Measurements from ENCODE around the gene PTPRU.

PTPRU gene

GRCh38 chr1:29280409-29281131 lies 44.2 kb downstream of the PTPRU start:
- TF ChIP-seq GATA3 (IDR thresholded peaks at IDR 0.05; ENCODE audit: low read depth, low read length), result no peak
- TF ChIP-seq GATA2 (IDR thresholded peaks at IDR 0.05; ENCODE audit: low read depth, low read length), result no peak

- TF ChIP-seq GATA3 (IDR thresholded peaks at IDR 0.05; ENCODE audit: low read depth, low read length) (no peak), GATA2 (IDR thresholded peaks at IDR 0.05; ENCODE audit: low read depth, low read length) (no peak)
Observed at GRCh38 chr1:29281571-29281970, 45.2 kb downstream of the PTPRU start.

DNA sequence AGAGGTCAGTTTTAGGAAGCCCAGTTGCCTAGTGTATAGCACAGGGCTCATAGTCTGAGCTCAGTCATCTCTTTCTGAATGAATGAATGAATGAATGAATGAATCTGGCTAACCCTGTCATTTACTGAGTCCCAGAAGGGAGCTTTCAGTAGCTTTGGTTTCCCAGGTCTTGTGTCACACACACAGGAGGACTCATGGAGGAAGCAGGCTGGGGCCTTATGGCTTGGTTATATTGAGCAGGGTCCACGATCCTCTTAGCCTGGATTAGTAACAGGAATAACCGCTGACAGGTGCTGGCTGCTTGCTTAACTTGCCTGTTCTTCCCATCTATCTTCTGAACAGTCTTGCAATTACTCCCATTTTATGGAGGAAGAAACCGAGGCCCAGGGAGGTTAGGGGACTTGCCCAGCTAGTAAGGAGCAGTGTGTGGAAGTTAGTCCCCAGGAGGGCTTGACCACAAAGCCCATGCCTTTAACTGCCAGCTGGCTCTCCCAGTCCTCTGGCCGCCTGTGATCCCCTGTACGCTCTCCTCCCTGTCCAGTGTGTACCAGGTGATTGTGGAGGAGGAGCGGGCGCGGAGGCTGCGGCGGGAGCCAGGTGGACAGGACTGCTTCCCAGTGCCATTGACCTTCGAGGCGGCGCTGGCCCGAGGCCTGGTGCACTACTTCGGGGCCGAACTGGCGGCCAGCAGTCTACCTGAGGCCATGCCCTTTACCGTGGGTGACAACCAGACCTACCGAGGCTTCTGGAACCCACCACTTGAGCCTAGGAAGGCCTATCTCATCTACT lies 46.0 kb downstream of the PTPRU start:
- TF ChIP-seq GATA2 (IDR thresholded peaks at IDR 0.05; ENCODE audit: low read depth, low read length) (no peak), GATA3 (IDR thresholded peaks at IDR 0.05; ENCODE audit: low read depth, low read length) (no peak)

GRCh38 chr1:29282924-29283803 lies 46.8 kb downstream of the PTPRU start:
- TF ChIP-seq GATA2 (IDR thresholded peaks at IDR 0.05; ENCODE audit: low read depth, low read length), result no peak
- TF ChIP-seq GATA3 (IDR thresholded peaks at IDR 0.05; ENCODE audit: low read depth, low read length), result no peak

GRCh38 chr1:29283804-29284195 lies 47.5 kb downstream of the PTPRU start:
- TF ChIP-seq GATA2 (IDR thresholded peaks at IDR 0.05; ENCODE audit: low read depth, low read length) (no peak), GATA3 (IDR thresholded peaks at IDR 0.05; ENCODE audit: low read depth, low read length) (no peak)

- no peak for TF ChIP-seq GATA3 (IDR thresholded peaks at IDR 0.05; ENCODE audit: low read depth, low read length)
- no peak for TF ChIP-seq GATA2 (IDR thresholded peaks at IDR 0.05; ENCODE audit: low read depth, low read length)
Observed at GRCh38 chr1:29284286-29284960, 48.1 kb downstream of the PTPRU start.

DNA sequence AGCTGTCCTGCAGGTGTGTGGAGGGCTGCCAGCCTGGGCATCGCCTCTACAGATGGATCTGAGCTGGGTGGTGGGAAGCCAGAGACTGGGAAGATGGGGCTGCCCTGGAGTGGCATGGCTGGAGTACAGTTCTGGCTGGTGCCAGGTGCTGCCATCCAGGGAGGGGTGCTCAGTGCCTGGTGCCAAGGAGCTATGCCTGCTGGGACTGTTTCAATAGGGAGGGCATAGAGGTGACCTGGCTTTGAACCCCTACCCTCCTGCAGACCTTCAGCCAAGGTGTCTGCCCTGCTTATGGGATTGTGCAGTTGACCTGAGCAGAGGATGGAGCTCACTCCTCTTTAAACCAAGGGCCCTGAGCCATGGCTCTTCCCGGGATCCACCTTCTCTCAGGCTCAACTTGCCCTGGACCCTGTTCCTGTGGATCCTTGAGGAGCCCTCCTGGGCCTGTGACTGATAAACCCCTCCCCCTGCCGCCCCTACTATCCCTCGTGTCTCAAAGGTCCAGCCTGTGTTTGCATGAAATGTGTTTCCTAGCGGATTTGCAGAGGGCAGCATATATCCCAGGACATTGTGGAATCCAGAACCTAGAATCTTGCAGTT lies 48.7 kb downstream of the PTPRU start:
- TF ChIP-seq GATA3 (IDR thresholded peaks at IDR 0.05; ENCODE audit: low read depth, low read length) (no peak), GATA2 (IDR thresholded peaks at IDR 0.05; ENCODE audit: low read depth, low read length) (no peak)

GRCh38 chr1:29285771-29286170 lies 49.4 kb downstream of the PTPRU start:
- TF ChIP-seq GATA3 (IDR thresholded peaks at IDR 0.05; ENCODE audit: low read depth, low read length), result no peak
- TF ChIP-seq GATA2 (IDR thresholded peaks at IDR 0.05; ENCODE audit: low read depth, low read length), result no peak

DNA sequence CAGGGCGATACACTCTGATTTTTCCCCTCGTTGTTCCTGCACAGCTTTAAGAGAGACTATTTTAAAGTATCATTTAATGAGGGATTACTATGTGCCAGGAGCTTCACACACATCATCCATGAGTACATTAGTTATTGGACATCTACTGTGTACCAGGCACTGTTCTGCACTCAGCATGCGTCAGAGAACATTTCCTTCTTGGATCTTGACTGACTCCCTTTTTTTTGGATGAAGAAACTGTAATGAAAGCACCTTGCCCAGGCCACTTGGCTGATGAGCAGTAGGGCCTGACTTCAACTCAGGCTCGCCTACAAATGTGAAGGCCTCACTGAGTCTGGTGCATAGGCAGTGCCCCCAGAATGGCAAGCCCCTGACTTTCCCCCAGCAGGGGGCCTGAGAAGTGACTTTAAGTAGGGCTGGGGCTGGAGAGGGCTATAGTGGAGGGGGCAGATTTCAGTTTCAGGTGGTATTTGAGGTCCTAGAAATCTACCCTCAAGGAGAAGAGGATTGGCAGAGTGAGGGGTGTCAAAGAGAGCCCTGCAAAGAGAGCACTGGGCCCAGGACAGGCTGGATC lies 50.0 kb downstream of the PTPRU start:
- TF ChIP-seq GATA3 (IDR thresholded peaks at IDR 0.05; ENCODE audit: low read depth, low read length), result no peak
- TF ChIP-seq GATA2 (IDR thresholded peaks at IDR 0.05; ENCODE audit: low read depth, low read length), result no peak

- TF ChIP-seq GATA3 (IDR thresholded peaks at IDR 0.05; ENCODE audit: low read depth, low read length), result no peak
- TF ChIP-seq GATA2 (IDR thresholded peaks at IDR 0.05; ENCODE audit: low read depth, low read length), result no peak
Observed at GRCh38 chr1:29289493-29289892, 53.2 kb downstream of the PTPRU start.

DNA sequence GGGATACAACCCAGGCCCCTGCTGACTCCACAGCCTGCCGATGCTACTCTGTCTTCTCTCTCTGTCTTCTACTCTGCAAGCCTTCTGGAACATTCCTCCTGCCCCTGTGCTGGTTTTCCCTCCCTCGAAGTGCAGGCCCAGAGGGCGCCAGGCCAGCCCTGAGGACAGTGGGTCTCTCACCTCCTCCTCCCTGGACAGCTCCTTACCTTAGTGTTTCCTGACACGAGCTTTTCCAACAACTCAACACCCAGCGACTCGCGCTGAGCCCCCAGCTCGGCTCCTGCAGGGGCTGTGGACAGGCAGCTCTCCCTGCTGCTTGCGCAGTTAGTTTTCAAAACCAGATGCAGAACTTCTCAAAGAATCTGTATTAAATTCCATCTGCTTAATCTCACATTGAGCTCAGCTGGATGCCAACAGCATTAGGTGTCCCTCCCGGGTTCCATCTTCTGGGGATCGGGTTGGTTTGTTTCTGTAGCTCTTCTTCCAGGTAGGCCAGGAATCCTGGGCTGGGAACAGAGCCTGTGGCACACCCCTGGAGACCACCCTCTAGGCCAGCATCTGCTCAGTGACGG lies 54.2 kb downstream of the PTPRU start:
- no peak for TF ChIP-seq GATA2 (IDR thresholded peaks at IDR 0.05; ENCODE audit: low read depth, low read length)
- no peak for TF ChIP-seq GATA3 (IDR thresholded peaks at IDR 0.05; ENCODE audit: low read depth, low read length)

- TF ChIP-seq GATA3 (IDR thresholded peaks at IDR 0.05; ENCODE audit: low read depth, low read length) (no peak), GATA2 (IDR thresholded peaks at IDR 0.05; ENCODE audit: low read depth, low read length) (no peak)
Observed at GRCh38 chr1:29291756-29292155, 55.4 kb downstream of the PTPRU start.

GRCh38 chr1:29292344-29292743 lies 56.0 kb downstream of the PTPRU start:
- TF ChIP-seq GATA2 (IDR thresholded peaks at IDR 0.05; ENCODE audit: low read depth, low read length), result no peak
- TF ChIP-seq GATA3 (IDR thresholded peaks at IDR 0.05; ENCODE audit: low read depth, low read length), result no peak
